Measurements from ENCODE around the gene TMEM132C.

The TMEM132C gene

DNA sequence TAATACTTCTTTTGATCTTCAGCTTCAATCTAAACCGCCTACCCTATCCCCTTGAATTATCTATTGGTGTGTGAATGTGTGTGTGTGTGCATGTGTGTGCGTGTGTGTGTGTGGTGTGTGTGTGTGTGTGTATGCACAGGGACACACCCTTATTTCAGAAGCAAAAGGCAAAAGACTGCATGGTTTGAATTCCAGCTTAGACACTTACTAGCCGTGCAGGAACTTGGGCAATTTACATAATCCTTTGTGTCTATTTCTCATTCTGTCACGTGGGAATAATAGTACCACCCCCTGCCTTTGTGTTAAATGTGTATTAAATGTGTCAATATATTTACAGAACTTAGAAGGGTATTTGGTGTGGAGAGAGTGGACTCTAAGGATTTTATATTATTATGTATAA lies 251.7 kb downstream of the TMEM132C start:
- no peak for DNase-seq (ENCODE audit: low read depth)
- no peak overlapping the region for H3K4me3 ChIP-seq (replicated peaks; ENCODE audit: low read depth, low read length)
- TF ChIP-seq, protein P1, sequence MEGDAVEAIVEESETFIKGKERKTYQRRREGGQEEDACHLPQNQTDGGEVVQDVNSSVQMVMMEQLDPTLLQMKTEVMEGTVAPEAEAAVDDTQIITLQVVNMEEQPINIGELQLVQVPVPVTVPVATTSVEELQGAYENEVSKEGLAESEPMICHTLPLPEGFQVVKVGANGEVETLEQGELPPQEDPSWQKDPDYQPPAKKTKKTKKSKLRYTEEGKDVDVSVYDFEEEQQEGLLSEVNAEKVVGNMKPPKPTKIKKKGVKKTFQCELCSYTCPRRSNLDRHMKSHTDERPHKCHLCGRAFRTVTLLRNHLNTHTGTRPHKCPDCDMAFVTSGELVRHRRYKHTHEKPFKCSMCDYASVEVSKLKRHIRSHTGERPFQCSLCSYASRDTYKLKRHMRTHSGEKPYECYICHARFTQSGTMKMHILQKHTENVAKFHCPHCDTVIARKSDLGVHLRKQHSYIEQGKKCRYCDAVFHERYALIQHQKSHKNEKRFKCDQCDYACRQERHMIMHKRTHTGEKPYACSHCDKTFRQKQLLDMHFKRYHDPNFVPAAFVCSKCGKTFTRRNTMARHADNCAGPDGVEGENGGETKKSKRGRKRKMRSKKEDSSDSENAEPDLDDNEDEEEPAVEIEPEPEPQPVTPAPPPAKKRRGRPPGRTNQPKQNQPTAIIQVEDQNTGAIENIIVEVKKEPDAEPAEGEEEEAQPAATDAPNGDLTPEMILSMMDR (IDR thresholded peaks at IDR 0.05; ENCODE audit: low read length, missing control alignments): no peak

DNA sequence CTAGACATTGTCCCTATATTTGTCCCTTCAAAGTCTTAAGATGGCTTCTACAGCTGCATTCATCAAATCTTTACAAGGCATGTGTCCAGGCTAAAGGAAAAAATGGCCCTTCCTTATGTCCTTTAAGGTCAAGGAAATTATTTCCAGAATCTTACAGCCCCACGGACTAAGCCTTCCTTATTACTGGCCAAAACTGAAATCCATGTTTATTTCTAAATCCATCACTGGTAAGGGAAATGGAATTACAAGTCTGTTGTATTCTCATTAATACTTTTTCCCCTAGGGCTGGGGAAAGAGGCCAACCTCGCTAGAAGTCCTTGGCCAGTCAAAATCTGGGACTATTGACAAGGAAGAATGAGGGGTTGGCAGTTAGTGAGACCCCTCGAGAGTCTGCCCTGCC lies 252.5 kb downstream of the TMEM132C start:
- no peak overlapping the region for H3K4me3 ChIP-seq (replicated peaks; ENCODE audit: low read depth, low read length)
- no peak for DNase-seq (ENCODE audit: low read depth)
- TF ChIP-seq, protein P1 (IDR thresholded peaks at IDR 0.05; ENCODE audit: low read length, missing control alignments): no peak

DNA sequence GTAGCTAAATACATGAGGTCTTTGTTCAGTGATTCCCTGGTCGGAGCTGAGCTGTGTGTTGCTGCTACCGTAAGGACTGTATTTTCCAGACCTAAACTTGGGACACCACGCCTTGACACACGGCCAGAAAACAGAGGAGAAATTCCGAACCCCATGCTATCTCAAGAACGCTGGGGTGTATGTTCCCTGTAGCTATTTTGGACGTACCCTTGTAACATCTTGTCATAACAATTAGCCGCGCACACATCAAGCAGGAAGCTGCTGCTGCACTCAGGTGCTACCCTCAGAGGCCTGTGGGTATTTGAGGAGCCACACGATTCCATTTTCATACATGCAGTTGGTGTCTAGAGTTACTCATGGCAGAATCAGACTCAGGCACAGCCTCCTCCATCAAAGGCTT lies 255.0 kb downstream of the TMEM132C start:
- DNase-seq (ENCODE audit: low read depth): no peak
- no peak overlapping the region for H3K4me3 ChIP-seq (replicated peaks; ENCODE audit: low read depth, low read length)
- TF ChIP-seq, protein P1 (IDR thresholded peaks at IDR 0.05; ENCODE audit: low read length, missing control alignments): no peak

DNA sequence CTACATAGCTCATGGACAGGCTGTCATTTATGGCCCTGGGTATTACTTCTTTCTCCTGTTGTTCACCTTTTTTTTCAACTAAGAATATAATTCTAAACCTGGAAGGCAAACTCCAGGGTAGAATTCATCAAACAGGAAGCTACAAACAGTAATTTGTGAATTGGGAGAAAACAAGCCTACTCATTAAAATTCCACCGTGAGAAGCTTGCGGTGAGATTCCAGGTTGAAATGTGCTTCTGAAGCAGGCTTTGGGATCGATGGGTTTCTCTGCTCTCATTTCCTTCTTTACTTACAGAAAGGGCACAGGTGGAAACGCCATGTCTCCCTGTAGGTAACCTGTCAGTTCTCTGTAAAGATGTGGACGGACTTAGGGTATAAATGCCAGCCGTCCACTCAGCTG lies 257.5 kb downstream of the TMEM132C start:
- DNase-seq (ENCODE audit: low read depth): no peak
- H3K4me3 ChIP-seq (replicated peaks; ENCODE audit: low read depth, low read length): no peak overlapping the region
- TF ChIP-seq, protein P1 (IDR thresholded peaks at IDR 0.05; ENCODE audit: low read length, missing control alignments): no peak

DNA sequence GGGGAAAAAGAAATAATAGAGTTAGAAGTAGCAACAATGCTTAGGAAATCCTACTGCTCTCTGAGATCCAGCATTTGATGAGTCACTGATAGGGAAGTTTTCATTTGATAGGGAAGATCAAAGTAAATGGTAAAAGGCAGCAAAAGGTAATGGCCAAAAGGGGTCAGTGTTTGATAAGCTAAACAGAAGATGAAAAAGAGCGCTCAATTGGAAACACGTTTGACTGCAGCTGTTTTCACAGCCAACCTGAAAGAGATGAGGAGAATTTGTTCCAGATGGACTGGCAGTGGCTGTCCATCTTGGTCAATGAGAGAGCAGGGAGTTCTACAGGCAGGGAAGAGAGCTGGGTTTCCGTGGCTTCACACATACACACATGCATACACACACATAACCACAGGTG lies 264.2 kb downstream of the TMEM132C start:
- DNase-seq (ENCODE audit: low read depth): no peak
- TF ChIP-seq, protein P1 (IDR thresholded peaks at IDR 0.05; ENCODE audit: low read length, missing control alignments): no peak
- no peak overlapping the region for H3K4me3 ChIP-seq (replicated peaks; ENCODE audit: low read depth, low read length)

DNA sequence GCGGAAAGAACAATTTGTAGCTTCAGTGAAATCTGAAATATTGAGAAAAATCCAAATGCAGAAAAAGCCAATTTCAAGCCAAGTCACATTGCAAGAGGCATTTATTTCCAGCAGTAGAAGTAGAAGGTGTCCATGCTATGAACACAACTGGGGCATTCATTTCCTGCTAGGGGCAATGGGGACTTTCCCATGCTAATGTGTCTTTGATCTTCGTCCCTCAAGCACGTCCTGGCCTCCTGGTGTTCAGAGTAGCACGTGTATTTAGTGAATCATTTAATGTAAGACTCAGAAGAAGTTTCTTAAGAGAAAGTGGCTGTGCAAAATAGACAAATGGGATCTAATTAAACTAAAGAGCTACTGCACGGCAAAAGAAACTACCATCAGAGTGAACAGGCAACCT lies 267.9 kb downstream of the TMEM132C start:
- TF ChIP-seq, protein P1 (IDR thresholded peaks at IDR 0.05; ENCODE audit: low read length, missing control alignments): no peak
- no peak for DNase-seq (ENCODE audit: low read depth)
- no peak overlapping the region for H3K4me3 ChIP-seq (replicated peaks; ENCODE audit: low read depth, low read length)

DNA sequence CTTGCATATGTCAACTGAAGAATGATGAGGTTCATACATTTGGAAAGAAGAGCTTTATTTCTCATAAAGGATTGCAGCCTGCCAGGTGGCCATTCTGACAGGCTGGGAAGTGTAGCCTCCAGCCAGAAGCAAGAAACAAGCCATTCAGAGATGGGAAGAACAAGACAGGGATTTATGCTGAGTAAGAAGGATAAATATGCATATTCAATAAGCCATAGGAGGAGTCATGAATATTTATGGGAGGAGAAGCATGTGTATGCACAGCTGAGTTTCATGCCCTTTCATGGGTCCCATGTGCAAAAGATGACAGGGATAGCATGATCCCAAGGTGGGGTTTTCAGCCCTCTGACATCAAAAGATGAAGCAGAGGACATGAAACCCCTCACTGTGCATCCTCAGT lies 269.8 kb downstream of the TMEM132C start:
- TF ChIP-seq, protein P1 (IDR thresholded peaks at IDR 0.05; ENCODE audit: low read length, missing control alignments): no peak
- no peak for DNase-seq (ENCODE audit: low read depth)
- no peak overlapping the region for H3K4me3 ChIP-seq (replicated peaks; ENCODE audit: low read depth, low read length)
